ENCODE results near the gene POLR2J.

POLR2J gene

GRCh38 chr7:102473271-102473991, 5.3 kb downstream of the POLR2J start:
- Mint-ChIP-seq H3K36me3 (peaks cover 3% of the 10 kb centered on the region), H3K27me3 (no peaks in the 10 kb centered on the region), H3K4me3 (no peak overlapping the region), H3K9me3 (no peaks in the 10 kb centered on the region), H3K27ac (peak overlapping the region; percentile 23), H3K4me1 (no peaks in the 10 kb centered on the region)

DNA sequence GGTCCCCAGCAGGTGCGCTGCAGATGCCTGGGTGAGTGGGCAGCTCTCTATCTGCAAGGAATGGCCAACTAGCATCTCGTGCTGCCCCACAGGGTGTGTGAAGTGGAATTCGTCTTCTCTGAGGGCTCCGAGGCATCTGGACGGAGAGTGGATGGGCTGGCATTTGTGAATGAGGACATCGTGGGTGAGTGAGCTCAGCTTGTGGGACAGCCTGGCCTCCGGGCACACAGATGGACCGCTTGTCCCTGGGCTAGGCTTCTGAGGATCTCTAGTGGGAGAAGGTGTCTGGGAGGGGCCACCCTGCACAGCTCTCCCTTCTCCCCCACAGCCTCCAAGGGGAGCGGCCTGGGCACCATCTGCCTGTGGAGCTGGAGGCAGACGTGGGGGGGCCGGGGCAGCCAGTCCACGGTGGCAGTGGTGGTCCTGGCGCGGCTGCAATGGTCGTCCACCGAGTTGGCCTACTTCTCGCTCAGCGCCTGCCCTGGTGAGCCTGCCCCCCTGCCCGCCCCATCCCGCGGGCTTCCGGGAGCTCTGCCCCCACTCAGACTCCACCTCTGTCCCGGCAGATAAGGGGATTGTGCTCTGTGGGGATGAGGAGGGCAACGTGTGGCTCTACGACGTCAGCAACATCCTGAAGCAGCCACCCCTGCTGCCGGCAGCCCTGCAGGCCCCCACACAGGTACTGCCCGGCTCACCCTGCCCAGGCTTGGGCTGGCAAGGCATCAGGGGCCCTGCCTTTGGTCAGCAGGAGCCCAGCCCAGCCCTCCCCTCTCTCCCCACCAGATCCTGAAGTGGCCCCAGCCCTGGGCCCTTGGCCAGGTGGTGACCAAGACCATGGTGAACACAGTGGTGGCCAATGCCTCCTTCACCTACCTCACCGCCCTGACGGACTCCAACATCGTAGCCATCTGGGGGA, 6.3 kb downstream of the POLR2J start:
- peak overlapping the region; percentile 30 for H3K27ac Mint-ChIP-seq

DNA sequence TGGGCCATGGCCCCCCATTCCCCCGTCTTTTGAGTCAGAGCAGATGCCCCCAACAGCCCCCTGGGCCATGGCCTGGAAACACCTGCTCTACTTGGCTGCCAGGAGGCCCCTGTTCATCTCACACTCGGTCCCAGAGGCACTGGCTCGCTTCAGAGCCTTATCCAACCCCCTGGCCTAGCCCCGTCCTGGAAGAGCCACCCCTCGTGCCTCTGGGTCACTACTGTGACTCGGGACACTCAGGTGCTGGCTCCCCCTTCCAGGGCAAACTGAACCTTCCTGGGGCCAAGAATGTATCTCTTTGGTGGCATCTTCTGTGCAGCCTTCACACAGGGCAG, 7.0 kb downstream of the POLR2J start:
- peaks cover 4% of the 10 kb centered on the region for H3K36me3 Mint-ChIP-seq

More for the DNA sequence above, 6.3 kb downstream of the POLR2J start:
- no peak overlapping the region for H3K4me3 Mint-ChIP-seq
- peaks cover 3% of the 10 kb centered on the region for H3K36me3 Mint-ChIP-seq
- H3K4me1 Mint-ChIP-seq: no peaks in the 10 kb centered on the region
- H3K9me3 Mint-ChIP-seq: no peaks in the 10 kb centered on the region
- no peaks in the 10 kb centered on the region for H3K27me3 Mint-ChIP-seq

GRCh38 chr7:102469972-102470825, 8.5 kb downstream of the POLR2J start:
- peak overlapping the region; percentile 17 for H3K27ac Mint-ChIP-seq

More for the DNA sequence above, 7.0 kb downstream of the POLR2J start:
- H3K27ac Mint-ChIP-seq: peak overlapping the region; percentile 30
- no peaks in the 10 kb centered on the region for H3K9me3 Mint-ChIP-seq
- H3K4me1 Mint-ChIP-seq: peaks cover 2% of the 10 kb centered on the region
- no peaks in the 10 kb centered on the region for H3K27me3 Mint-ChIP-seq
- no peak overlapping the region for H3K4me3 Mint-ChIP-seq

GRCh38 chr7:102469351-102469971, 9.3 kb downstream of the POLR2J start:
- no peaks in the 10 kb centered on the region for H3K27me3 Mint-ChIP-seq
- H3K36me3 Mint-ChIP-seq: peaks cover 6% of the 10 kb centered on the region
- H3K9me3 Mint-ChIP-seq: no peaks in the 10 kb centered on the region
- H3K4me1 Mint-ChIP-seq: peaks cover 10% of the 10 kb centered on the region
- no peak overlapping the region for H3K4me3 Mint-ChIP-seq
- H3K27ac Mint-ChIP-seq: no peak overlapping the region

More at GRCh38 chr7:102469972-102470825, 8.5 kb downstream of the POLR2J start:
- Mint-ChIP-seq H3K9me3 (no peaks in the 10 kb centered on the region), H3K4me1 (peaks cover 10% of the 10 kb centered on the region), H3K4me3 (no peak overlapping the region), H3K36me3 (peaks cover 6% of the 10 kb centered on the region), H3K27me3 (no peaks in the 10 kb centered on the region)

GRCh38 chr7:102468478-102469350, 10.0 kb downstream of the POLR2J start:
- peaks cover 6% of the 10 kb centered on the region for H3K36me3 Mint-ChIP-seq
- no peaks in the 10 kb centered on the region for H3K27me3 Mint-ChIP-seq
- no peak overlapping the region for H3K27ac Mint-ChIP-seq
- H3K4me1 Mint-ChIP-seq: peaks cover 15% of the 10 kb centered on the region
- H3K9me3 Mint-ChIP-seq: no peaks in the 10 kb centered on the region
- no peak overlapping the region for H3K4me3 Mint-ChIP-seq

DNA sequence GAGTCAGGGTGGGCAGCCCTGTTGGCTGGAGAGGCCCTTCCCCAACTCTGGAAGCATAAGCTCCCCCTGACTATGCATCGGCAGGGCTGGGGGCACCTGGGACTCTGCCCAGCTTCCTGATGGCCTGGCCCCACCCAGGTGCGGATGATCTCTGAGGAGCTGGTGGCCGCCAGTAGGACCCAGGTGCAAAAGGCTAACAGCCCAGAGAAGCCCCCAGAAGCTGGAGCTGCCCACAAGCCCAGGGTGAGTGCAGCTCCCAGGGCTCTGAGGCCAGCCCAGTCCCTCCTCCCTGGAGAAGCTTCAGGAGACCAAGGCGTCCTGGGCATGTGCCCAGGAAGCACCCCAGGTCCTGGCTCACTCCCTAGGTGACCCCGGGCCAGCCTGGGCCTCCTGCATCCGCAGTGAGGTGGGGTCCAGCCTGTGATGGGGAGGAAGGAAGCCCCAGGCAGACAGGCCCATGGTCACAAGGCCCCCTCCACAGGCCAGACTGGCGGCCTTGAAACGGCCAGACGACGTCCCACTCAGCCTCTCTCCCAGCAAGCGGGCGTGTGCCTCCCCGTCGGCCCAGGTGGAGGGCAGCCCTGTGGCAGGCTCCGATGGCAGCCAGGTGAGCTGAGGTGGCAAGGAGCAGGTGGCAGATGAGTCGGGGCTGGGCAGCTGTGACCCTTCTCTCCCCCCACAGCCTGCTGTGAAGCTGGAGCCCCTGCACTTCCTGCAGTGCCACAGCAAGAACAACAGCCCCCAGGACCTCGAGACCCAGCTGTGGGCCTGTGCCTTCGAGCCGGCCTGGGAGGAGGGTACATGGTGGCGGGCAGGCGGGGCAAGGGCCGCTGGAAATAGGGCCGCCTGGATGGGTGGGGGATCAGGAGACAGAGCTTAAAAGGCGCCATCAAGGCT, 10.9 kb downstream of the POLR2J start:
- Mint-ChIP-seq H3K4me3 (no peak overlapping the region), H3K27ac (no peak overlapping the region), H3K36me3 (peaks cover 6% of the 10 kb centered on the region), H3K27me3 (no peaks in the 10 kb centered on the region), H3K9me3 (no peaks in the 10 kb centered on the region), H3K4me1 (peaks cover 19% of the 10 kb centered on the region)

- H3K27ac Mint-ChIP-seq: no peak overlapping the region
- peaks cover 3% of the 10 kb centered on the region for H3K36me3 Mint-ChIP-seq
- H3K9me3 Mint-ChIP-seq: no peaks in the 10 kb centered on the region
- peak overlapping the region; percentile 92 for H3K4me3 Mint-ChIP-seq
- peaks cover 28% of the 10 kb centered on the region for H3K4me1 Mint-ChIP-seq
- H3K27me3 Mint-ChIP-seq: no peaks in the 10 kb centered on the region
These were observed 12.6 kb downstream of the POLR2J start for GRCh38 chr7:102466097-102466496.

GRCh38 chr7:102464577-102465280, 14.0 kb downstream of the POLR2J start, which contains the start of the genes ALKBH4 and LRWD1:
ALKBH4 (minus strand) TSS chr7:102464863; CDS start chr7:102464836, 27 bp downstream.
LRWD1 (plus strand) TSS chr7:102464984; CDS start chr7:102465081, 97 bp downstream.
- peaks cover 32% of the 10 kb centered on the region for H3K4me1 Mint-ChIP-seq
- H3K36me3 Mint-ChIP-seq: peaks cover 3% of the 10 kb centered on the region
- peak within 1 kb of the TSS; percentile 90 for H3K27ac Mint-ChIP-seq
- H3K27me3 Mint-ChIP-seq: no peaks in the 10 kb centered on the region
- peak within 1 kb of the TSS; percentile 92 for H3K4me3 Mint-ChIP-seq
- no peaks in the 10 kb centered on the region for H3K9me3 Mint-ChIP-seq

- Mint-ChIP-seq H3K9me3 (no peaks in the 10 kb centered on the region), H3K27me3 (no peaks in the 10 kb centered on the region), H3K4me1 (peaks cover 32% of the 10 kb centered on the region), H3K4me3 (peak overlapping the region; percentile 92), H3K36me3 (peaks cover 3% of the 10 kb centered on the region), H3K27ac (peak overlapping the region; percentile 90)
These were observed 14.7 kb downstream of the POLR2J start for GRCh38 chr7:102463841-102464576.

GRCh38 chr7:102460467-102460866, 18.3 kb downstream of the POLR2J start:
- Mint-ChIP-seq H3K4me3 (no peak overlapping the region), H3K36me3 (peaks cover 1% of the 10 kb centered on the region), H3K27ac (peak overlapping the region; percentile 35), H3K27me3 (no peaks in the 10 kb centered on the region), H3K9me3 (no peaks in the 10 kb centered on the region), H3K4me1 (peaks cover 22% of the 10 kb centered on the region)

GRCh38 chr7:102459221-102459844, 19.4 kb downstream of the POLR2J start:
- no peaks in the 10 kb centered on the region for H3K27me3 Mint-ChIP-seq
- H3K4me1 Mint-ChIP-seq: peaks cover 22% of the 10 kb centered on the region
- no peak overlapping the region for H3K27ac Mint-ChIP-seq
- H3K4me3 Mint-ChIP-seq: no peak overlapping the region
- peaks cover 1% of the 10 kb centered on the region for H3K36me3 Mint-ChIP-seq
- H3K9me3 Mint-ChIP-seq: no peaks in the 10 kb centered on the region
